GM12874 (cell line): ENCODE data around the gene SH3RF1.

Source experiments
- CTCF ChIP-seq: IDR thresholded peaks from 2 replicates; pipeline ENCODE4 v1.5.1; 2011; ENCODE audit warnings: low read depth, mild to moderate bottlenecking, control low read depth, low read length, moderate library complexity; ENCODE audit not compliant: insufficient read depth

Gene SH3RF1

GRCh38 chr4:169044714-169045447 is 225.9 kb downstream of the SH3RF1 start:
- no peak for TF ChIP-seq CTCF
